ENCODE results near the gene IFI30.

Gene IFI30

DNA sequence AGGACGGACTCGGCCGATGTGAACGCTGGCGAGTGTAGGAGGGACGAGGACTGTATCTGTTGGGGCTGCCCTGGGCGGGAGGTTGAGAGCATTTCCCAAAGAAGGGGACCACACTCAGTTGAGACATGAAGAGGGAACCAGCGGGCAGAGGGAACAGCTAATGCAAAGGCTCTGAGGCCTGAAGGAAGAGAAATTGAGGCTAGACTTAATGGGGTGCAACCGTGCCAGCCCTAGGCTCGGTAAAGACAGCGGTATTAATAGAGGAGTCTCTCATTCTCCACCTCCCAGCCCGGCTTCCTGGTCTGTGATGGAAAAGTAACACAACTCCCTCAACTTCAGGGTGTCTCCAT is 20.5 kb downstream of the IFI30 start:
- Histone ChIP-seq H3K4me3 (peak overlapping the region; percentile 86 to 88), H3K9me3 (no peaks in the 10 kb centered on the region), H3K4me1 (peaks cover 0 to 22% (median 16%) of the 10 kb centered on the region in 4 donors), H3K27ac (peak overlapping the region in 1 of 2 donors; percentile 86), H3K27me3 (no peaks in the 10 kb centered on the region), H3K36me3 (peaks cover 0 to 37% (median 33%) of the 10 kb centered on the region in 3 donors)
- no peak for DNase-seq
- intact Hi-C loops (cut with DNase I; ENCODE audit: low total_unique reads): no loop called here
- TF ChIP-seq, protein P1, sequence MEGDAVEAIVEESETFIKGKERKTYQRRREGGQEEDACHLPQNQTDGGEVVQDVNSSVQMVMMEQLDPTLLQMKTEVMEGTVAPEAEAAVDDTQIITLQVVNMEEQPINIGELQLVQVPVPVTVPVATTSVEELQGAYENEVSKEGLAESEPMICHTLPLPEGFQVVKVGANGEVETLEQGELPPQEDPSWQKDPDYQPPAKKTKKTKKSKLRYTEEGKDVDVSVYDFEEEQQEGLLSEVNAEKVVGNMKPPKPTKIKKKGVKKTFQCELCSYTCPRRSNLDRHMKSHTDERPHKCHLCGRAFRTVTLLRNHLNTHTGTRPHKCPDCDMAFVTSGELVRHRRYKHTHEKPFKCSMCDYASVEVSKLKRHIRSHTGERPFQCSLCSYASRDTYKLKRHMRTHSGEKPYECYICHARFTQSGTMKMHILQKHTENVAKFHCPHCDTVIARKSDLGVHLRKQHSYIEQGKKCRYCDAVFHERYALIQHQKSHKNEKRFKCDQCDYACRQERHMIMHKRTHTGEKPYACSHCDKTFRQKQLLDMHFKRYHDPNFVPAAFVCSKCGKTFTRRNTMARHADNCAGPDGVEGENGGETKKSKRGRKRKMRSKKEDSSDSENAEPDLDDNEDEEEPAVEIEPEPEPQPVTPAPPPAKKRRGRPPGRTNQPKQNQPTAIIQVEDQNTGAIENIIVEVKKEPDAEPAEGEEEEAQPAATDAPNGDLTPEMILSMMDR (IDR thresholded peaks at IDR 0.05): no peak

DNA sequence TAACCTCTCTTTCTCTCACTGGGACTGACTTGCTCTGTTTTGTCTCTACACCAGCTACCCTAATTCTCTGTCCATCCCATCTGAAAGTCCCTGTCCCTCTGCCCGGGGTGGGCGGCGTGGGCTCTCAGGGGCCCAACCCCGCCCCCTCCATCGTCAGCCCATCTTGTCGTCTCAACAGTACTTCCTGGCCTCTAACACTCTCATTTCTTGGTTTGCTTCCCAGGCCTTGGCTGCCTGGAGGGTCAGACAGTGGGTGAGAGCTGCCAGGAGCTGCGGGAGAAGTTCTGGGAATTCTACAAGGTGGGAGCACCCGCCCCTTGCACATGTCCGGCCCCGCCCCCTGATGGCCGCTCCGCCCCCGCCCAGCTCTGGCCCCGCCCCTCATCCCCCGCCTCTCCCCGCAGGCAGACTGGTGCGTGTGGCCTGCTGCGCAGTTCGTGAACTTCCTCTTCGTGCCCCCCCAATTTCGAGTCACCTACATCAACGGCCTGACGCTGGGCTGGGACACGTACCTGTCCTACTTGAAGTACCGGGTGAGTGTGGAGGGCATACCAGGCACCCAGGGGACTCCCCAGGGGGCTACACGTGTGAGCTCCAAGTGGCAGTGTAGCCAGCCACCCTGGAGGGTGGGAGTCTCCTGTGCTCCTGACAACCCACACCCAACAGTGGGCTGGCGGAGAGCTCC is 21.1 kb downstream of the IFI30 start:
- peak overlapping the region in 1 of 2 donors; percentile 6 for H3K27ac ChIP-seq
- TF ChIP-seq, protein P1 (IDR thresholded peaks at IDR 0.05): no peak

DNA sequence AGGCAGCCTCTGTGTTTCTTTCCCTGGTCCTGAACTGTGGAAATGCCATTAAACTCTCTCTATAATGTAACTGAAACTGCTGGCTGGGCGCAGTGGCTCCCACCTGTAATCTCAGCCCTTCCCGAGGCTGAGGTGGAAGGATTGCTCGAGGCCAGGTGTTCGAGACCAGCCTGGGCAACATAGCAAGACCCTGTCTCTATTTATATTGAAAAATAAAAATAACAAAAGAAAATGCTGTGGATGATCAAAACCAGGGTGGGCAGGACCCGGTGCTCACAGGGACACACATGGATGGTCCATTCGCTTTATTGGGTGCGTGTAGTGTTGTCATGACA is 22.9 kb downstream of the IFI30 start:
- DNase-seq: no peak
- Histone ChIP-seq H3K36me3 (peaks cover 0 to 50% (median 33%) of the 10 kb centered on the region in 3 donors), H3K9me3 (no peaks in the 10 kb centered on the region), H3K4me3 (no peak overlapping the region), H3K4me1 (peaks cover 0 to 22% (median 16%) of the 10 kb centered on the region in 4 donors), H3K27ac (no peak overlapping the region), H3K27me3 (no peaks in the 10 kb centered on the region)
- TF ChIP-seq, protein P1 (IDR thresholded peaks at IDR 0.05): no peak
- intact Hi-C loops (cut with DNase I; ENCODE audit: low total_unique reads): loop anchor here (5.0 kb wide), 1 partner anchor 1829 kb away; no protein-coding TSS in a partner anchor

More for the DNA sequence above, 21.1 kb downstream of the IFI30 start:
- peaks cover 0 to 42% (median 33%) of the 10 kb centered on the region in 3 donors for H3K36me3 ChIP-seq
- H3K9me3 ChIP-seq: no peaks in the 10 kb centered on the region
- H3K4me1 ChIP-seq: peaks cover 0 to 22% (median 16%) of the 10 kb centered on the region in 4 donors
- intact Hi-C loops (cut with DNase I; ENCODE audit: low total_unique reads): loop anchor here (5.0 kb wide), 1 partner anchor 1827 kb away; no protein-coding TSS in a partner anchor
- H3K4me3 ChIP-seq: peak overlapping the region in 1 of 2 donors; percentile 86
- DNase-seq: no peak
- no peaks in the 10 kb centered on the region for H3K27me3 ChIP-seq

DNA sequence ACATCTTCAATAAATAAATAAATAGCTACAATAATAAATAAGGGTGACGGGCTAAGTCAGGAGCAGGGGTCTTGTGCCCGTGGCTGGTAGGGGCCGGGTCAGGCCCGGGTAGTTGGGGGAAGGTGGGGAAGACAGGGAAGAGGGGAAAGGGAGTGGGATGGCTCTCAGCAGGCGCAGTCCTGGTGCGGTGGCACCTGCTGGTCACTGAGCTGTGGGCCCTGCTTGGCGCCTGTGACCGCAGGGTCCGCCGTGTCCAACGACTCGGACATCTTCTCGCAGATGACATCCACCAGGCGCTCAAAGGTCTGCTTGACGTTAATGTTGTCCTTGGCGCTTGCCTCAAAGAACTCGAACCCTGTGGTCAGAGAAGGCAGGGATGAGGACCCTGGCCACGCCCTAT is 23.7 kb downstream of the IFI30 start:
- DNase-seq: no peak
- Histone ChIP-seq H3K27ac (no peak overlapping the region), H3K36me3 (peaks cover 0 to 50% (median 33%) of the 10 kb centered on the region in 3 donors), H3K4me3 (no peak overlapping the region), H3K27me3 (no peaks in the 10 kb centered on the region), H3K4me1 (peaks cover 0 to 18% (median 16%) of the 10 kb centered on the region in 4 donors), H3K9me3 (no peaks in the 10 kb centered on the region)
- TF ChIP-seq, protein P1 (IDR thresholded peaks at IDR 0.05): no peak
- intact Hi-C loops (cut with DNase I; ENCODE audit: low total_unique reads): loop anchor here (5.0 kb wide), 1 partner anchor 1830 kb away; no protein-coding TSS in a partner anchor

DNA sequence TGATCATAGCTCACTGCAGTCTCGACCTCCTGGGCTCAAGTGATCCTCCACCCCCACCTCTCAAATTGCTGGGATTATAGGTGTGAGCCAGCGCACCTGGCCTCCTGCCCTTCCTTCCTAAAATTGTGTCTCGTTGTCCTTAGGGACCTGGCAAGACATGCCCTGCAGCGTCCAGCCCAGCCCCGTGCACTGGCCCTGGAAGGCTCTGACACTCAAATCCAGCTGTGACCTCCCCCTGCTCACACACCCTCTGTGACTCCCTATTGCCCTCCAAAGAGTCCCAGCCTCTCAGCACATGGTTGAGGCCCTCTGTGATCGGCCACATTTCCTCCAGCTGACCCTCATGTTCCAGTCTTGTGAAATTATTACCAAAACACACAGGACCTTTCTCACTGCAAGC is 24.3 kb downstream of the IFI30 start:
- H3K4me1 ChIP-seq: peaks cover 0 to 23% (median 19%) of the 10 kb centered on the region in 4 donors
- no peak overlapping the region for H3K4me3 ChIP-seq
- intact Hi-C loops (cut with DNase I; ENCODE audit: low total_unique reads): loop anchor here (5.0 kb wide), 1 partner anchor 1831 kb away; no protein-coding TSS in a partner anchor
- DNase-seq: no peak
- H3K27me3 ChIP-seq: no peaks in the 10 kb centered on the region
- H3K36me3 ChIP-seq: peaks cover 0 to 50% (median 33%) of the 10 kb centered on the region in 3 donors
- no peaks in the 10 kb centered on the region for H3K9me3 ChIP-seq
- no peak overlapping the region for H3K27ac ChIP-seq
- TF ChIP-seq, protein P1 (IDR thresholded peaks at IDR 0.05): no peak
